ENCODE results near the gene DMAC2L.
"Not testable (repeated sequence)": the region's sequence is repeated elsewhere in the genome, so short reads cannot be mapped to it uniquely, and the experiment has no call there.

DMAC2L gene

GRCh38 chr14:50353126-50353525 is 41.0 kb downstream of the DMAC2L start:
- H3K4me1 Mint-ChIP-seq, result peaks cover 38% of the 10 kb centered on the region

GRCh38 chr14:50354527-50354926 is 42.4 kb downstream of the DMAC2L start:
- Mint-ChIP-seq H3K27ac (peak overlapping the region in 1 of 3 experiments; percentile 24), H3K4me1 (peaks cover 41% of the 10 kb centered on the region), H3K27me3 (ENCODE audit: low read depth) (no peaks in the 10 kb centered on the region), H3K36me3 (ENCODE audit: low read depth) (no peaks in the 10 kb centered on the region), H3K9me3 (no peaks in the 10 kb centered on the region), H3K4me3 (no peak overlapping the region)
- no peak for TF ChIP-seq CTCF (IDR thresholded peaks at IDR 0.05; ENCODE audit: unreplicated experiment in 3 of 3)

More at GRCh38 chr14:50353126-50353525, 41.0 kb downstream of the DMAC2L start:
- TF ChIP-seq CTCF (IDR thresholded peaks at IDR 0.05; ENCODE audit: unreplicated experiment in 3 of 3), result no peak
- no peak overlapping the region for H3K4me3 Mint-ChIP-seq
- H3K36me3 Mint-ChIP-seq (ENCODE audit: low read depth), result no peaks in the 10 kb centered on the region
- H3K9me3 Mint-ChIP-seq, result no peaks in the 10 kb centered on the region
- H3K27ac Mint-ChIP-seq, result peak overlapping the region in 1 of 3 experiments; percentile 23
- no peaks in the 10 kb centered on the region for H3K27me3 Mint-ChIP-seq (ENCODE audit: low read depth)

- no peak for TF ChIP-seq CTCF (IDR thresholded peaks at IDR 0.05; ENCODE audit: unreplicated experiment in 3 of 3)
- H3K9me3 Mint-ChIP-seq, result no peaks in the 10 kb centered on the region
- H3K4me1 Mint-ChIP-seq, result peaks cover 41% of the 10 kb centered on the region
- no peak overlapping the region for H3K4me3 Mint-ChIP-seq
- H3K27me3 Mint-ChIP-seq (ENCODE audit: low read depth), result no peaks in the 10 kb centered on the region
- no peak overlapping the region for H3K27ac Mint-ChIP-seq
- no peaks in the 10 kb centered on the region for H3K36me3 Mint-ChIP-seq (ENCODE audit: low read depth)
Measured at GRCh38 chr14:50355692-50356091, 43.6 kb downstream of the DMAC2L start.

- Mint-ChIP-seq H3K27ac (peak overlapping the region in 2 of 3 experiments; percentile 44 to 67), H3K4me1 (peaks cover 37% of the 10 kb centered on the region)
- not testable (repeated sequence) for H3K36me3 Mint-ChIP-seq (ENCODE audit: low read depth); H3K9me3 Mint-ChIP-seq; H3K27me3 Mint-ChIP-seq (ENCODE audit: low read depth); H3K4me3 Mint-ChIP-seq
Measured at GRCh38 chr14:50356283-50356682, 44.2 kb downstream of the DMAC2L start.

- Mint-ChIP-seq H3K9me3 (no peaks in the 10 kb centered on the region), H3K36me3 (ENCODE audit: low read depth) (no peaks in the 10 kb centered on the region), H3K27me3 (ENCODE audit: low read depth) (no peaks in the 10 kb centered on the region)
Measured at GRCh38 chr14:50357124-50357523, 45.0 kb downstream of the DMAC2L start.

GRCh38 chr14:50357753-50358395 is 45.8 kb downstream of the DMAC2L start:
- Mint-ChIP-seq H3K36me3 (ENCODE audit: low read depth) (no peaks in the 10 kb centered on the region), H3K27me3 (ENCODE audit: low read depth) (no peaks in the 10 kb centered on the region), H3K4me1 (peaks cover 23% of the 10 kb centered on the region), H3K9me3 (no peaks in the 10 kb centered on the region), H3K4me3 (no peak overlapping the region), H3K27ac (peak overlapping the region in 2 of 3 experiments; percentile 15 to 44)
- TF ChIP-seq CTCF (IDR thresholded peaks at IDR 0.05; ENCODE audit: unreplicated experiment in 3 of 3), result no peak

More at GRCh38 chr14:50357124-50357523, 45.0 kb downstream of the DMAC2L start:
- no peak overlapping the region for H3K4me3 Mint-ChIP-seq
- no peak for TF ChIP-seq CTCF (IDR thresholded peaks at IDR 0.05; ENCODE audit: unreplicated experiment in 3 of 3)
- peaks cover 30% of the 10 kb centered on the region for H3K4me1 Mint-ChIP-seq
- H3K27ac Mint-ChIP-seq, result peak overlapping the region in 2 of 3 experiments; percentile 3 to 44

Data from nephron (organoid).